Measurements from ENCODE around the gene AGO1. TPM values are rescaled to one million over a fixed set of nuclear protein-coding genes. Genes with fewer than 3 reads are reported as not detected.

The AGO1 gene
- total and polyA plus RNA-seq, 2 of the 13 experiments (the other 11 are each of a cell fraction or from before 2014, with no cell fraction given): 9.2 to 18.6 TPM

- TF ChIP-seq SRF (IDR thresholded peaks at IDR 0.05; ENCODE audit: low read depth, low read length): no peak
- no peak for TF ChIP-seq ZNF747 (CRISPR knock-in tag; IDR thresholded peaks at IDR 0.05; ENCODE audit: borderline replicate concordance)
- TF ChIP-seq, protein P1, sequence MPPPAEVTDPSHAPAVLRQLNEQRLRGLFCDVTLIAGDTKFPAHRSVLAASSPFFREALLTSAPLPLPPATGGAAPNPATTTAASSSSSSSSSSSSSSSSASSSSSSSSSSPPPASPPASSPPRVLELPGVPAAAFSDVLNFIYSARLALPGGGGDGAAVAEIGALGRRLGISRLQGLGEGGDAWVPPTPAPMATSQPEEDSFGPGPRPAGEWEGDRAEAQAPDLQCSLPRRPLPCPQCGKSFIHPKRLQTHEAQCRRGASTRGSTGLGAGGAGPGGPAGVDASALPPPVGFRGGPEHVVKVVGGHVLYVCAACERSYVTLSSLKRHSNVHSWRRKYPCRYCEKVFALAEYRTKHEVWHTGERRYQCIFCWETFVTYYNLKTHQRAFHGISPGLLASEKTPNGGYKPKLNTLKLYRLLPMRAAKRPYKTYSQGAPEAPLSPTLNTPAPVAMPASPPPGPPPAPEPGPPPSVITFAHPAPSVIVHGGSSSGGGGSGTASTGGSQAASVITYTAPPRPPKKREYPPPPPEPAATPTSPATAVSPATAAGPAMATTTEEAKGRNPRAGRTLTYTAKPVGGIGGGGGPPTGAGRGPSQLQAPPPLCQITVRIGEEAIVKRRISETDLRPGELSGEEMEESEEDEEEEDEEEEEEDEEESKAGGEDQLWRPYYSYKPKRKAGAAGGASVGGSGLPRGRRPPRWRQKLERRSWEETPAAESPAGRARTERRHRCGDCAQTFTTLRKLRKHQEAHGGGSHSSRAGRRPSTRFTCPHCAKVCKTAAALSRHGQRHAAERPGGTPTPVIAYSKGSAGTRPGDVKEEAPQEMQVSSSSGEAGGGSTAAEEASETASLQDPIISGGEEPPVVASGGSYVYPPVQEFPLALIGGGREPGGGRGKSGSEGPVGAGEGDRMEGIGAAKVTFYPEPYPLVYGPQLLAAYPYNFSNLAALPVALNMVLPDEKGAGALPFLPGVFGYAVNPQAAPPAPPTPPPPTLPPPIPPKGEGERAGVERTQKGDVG (CRISPR knock-in tag; IDR thresholded peaks at IDR 0.05; ENCODE audit: borderline replicate concordance): no peak
Observed at GRCh38 chr1:35925741-35926140, 42.7 kb downstream of the AGO1 start (continued).

DNA sequence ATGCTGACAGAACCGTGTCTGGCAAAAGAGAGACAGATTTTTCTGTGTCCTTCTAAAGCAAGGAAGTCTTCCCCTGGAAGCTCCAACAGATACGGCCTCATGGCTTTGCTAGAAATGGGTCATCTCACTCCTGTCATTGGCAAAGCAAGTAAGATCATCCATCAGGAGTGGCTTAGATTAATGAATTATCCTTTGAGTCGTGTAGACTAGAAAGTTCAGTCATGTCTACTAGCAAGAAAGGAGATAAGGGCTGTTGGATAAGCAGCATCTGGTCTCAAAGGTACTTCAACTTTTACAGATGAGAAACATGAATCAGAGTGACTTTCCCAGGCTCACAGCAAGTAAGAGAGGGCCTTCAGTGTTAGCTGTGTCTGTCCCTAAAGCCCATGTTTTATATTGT, 44.5 kb downstream of the AGO1 start:
- Histone ChIP-seq H3K36me3 (replicated peaks in 1 of 2; ENCODE audit: control insufficient read depth in 1 of 2, insufficient read depth in 2 of 2, low read length in 2 of 2) (0 out of 5 replicates have a peak, but pooled peaks cover 0 to 1% of the 10 kb centered on the region in 2 experiments), H3K9ac (ENCODE audit: insufficient read depth, low read depth, low read length) (no peak overlapping the region), H3K4me2 (ENCODE audit: low read depth, low read length) (no peak overlapping the region), H3K4me3 (replicated peaks in 1 of 3; ENCODE audit: insufficient read depth in 1 of 3, low read depth in 2 of 3, low read length in 3 of 3) (no peak overlapping the region), H3K9me3 (ENCODE audit: low read length) (no peaks in the 10 kb centered on the region), H2AFZ (ENCODE audit: low read length) (no peak overlapping the region), H3K27ac (ENCODE audit: extremely low read length, insufficient read depth, low read length) (no peak overlapping the region), H3K79me2 (ENCODE audit: insufficient read depth, low read length) (peaks cover 13% of the 10 kb centered on the region), H4K20me1 (ENCODE audit: insufficient read depth, low read length) (no peaks in the 10 kb centered on the region), H3K27me3 (ENCODE audit: control insufficient read depth in 1 of 2, insufficient read depth in 2 of 2, low read length in 2 of 2) (no peaks in the 10 kb centered on the region; a peak in 1 of 5 replicates), H3K4me1 (ENCODE audit: insufficient read depth, low read length) (peaks cover 8% of the 10 kb centered on the region; the same call in 1 of the 2 replicates)
- in situ Hi-C loops (cut with HindIII; ENCODE audit: extremely low pct_ligation_motif_present, low pct_unique_long_range_greater_than_20kb) (no loop called here), intact Hi-C loops (cut with micrococcal nuclease; ENCODE audit: unreplicated experiment) (no loop called here)
- ChIA-PET POLR2A (no interaction called here), CTCF (ENCODE audit: low intra/inter-chr PET ratio, low total read pairs) (no interaction called here)
- FAIRE-seq: no peak
- DNase-seq (ENCODE audit: low spot score): no peak
- ATAC-seq: no peak
- WGBS (ENCODE audit: low lambda C conversion rate): 65% methylated on average over 3 of the region's 3 CpGs
- BruUV-seq (replicated peaks): no TSS peak
- no peak for TF ChIP-seq RERE (CRISPR knock-in tag; IDR thresholded peaks at IDR 0.05; ENCODE audit: low read depth)
- TF ChIP-seq HOXD1 (CRISPR knock-in tag; IDR thresholded peaks at IDR 0.05): no peak
- TF ChIP-seq ZNF547 (CRISPR knock-in tag; IDR thresholded peaks at IDR 0.05): no peak
- no peak for TF ChIP-seq ZNF350 (CRISPR knock-in tag; IDR thresholded peaks at IDR 0.05; ENCODE audit: borderline replicate concordance, low read depth)
- no peak for TF ChIP-seq BORCS8-MEF2B (CRISPR knock-in tag; IDR thresholded peaks at IDR 0.05)
- no peak for TF ChIP-seq ZNF790 (CRISPR knock-in tag; IDR thresholded peaks at IDR 0.05; ENCODE audit: borderline replicate concordance)
- TF ChIP-seq, protein P2, sequence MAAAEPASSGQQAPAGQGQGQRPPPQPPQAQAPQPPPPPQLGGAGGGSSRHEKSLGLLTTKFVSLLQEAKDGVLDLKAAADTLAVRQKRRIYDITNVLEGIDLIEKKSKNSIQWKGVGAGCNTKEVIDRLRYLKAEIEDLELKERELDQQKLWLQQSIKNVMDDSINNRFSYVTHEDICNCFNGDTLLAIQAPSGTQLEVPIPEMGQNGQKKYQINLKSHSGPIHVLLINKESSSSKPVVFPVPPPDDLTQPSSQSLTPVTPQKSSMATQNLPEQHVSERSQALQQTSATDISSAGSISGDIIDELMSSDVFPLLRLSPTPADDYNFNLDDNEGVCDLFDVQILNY (CRISPR knock-in tag; conservative IDR thresholded peaks at IDR 0.05): no peak
- no peak for TF ChIP-seq CENPX (CRISPR knock-in tag; IDR thresholded peaks at IDR 0.05)
- TF ChIP-seq THYN1 (CRISPR knock-in tag; IDR thresholded peaks at IDR 0.05; ENCODE audit: borderline replicate concordance, low read depth): no peak
- TF ChIP-seq MAFG (CRISPR knock-in tag; IDR thresholded peaks at IDR 0.05): no peak
